DMS114 treated with DMSO at 0.1 percent for 48 hours (cell line): ENCODE measurements around the gene SPATA21.
"Not testable (repeated sequence)": the region's sequence is repeated elsewhere in the genome, so short reads cannot be mapped to it uniquely, and the experiment has no call there.

Source experiments
- DNase-seq: peaks from one replicate; lab custom pipeline; 2025; ENCODE audit not compliant: unreplicated experiment; lab: John Stamatoyannopoulos, UW

Gene SPATA21

DNA sequence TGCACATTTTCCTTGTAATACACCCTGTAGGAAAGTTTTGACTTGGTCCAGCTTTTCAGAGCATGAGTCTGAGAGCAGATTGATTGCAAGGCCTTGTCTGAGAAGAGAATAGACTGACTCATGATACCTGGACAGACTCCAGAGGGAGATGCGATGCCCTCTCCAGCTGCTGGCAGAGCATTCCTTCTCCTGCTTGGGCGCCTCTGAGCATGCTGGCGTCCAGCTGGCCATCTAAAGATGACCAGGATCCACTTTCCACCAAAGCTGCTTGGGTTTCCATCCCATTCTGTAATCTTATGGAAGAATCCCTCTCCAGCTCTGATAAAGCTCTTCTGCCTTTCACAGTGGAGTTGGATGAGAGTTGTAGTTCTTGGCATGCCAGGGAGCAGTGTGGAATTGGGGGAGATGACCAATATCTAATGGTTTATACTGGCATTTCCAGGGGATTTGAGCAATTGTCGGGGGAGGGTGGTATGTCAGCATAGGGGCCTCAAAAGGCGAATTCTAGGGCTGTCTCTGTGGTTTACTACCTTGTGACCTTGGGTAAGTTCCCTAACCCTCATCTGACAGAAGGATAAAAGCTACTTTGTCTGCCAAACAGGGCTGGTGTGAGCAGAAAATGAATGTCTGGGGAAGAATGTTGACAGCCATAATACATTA is 50.6 kb downstream of the SPATA21 start:
- DNase-seq = no peak

GRCh38 chr1:16385659-16386453 is 51.4 kb downstream of the SPATA21 start:
- no peak for DNase-seq

GRCh38 chr1:16383888-16384287 is 53.3 kb downstream of the SPATA21 start:
- DNase-seq = no peak

- DNase-seq = no peak
Measured at GRCh38 chr1:16380868-16381267, 56.4 kb downstream of the SPATA21 start.

DNA sequence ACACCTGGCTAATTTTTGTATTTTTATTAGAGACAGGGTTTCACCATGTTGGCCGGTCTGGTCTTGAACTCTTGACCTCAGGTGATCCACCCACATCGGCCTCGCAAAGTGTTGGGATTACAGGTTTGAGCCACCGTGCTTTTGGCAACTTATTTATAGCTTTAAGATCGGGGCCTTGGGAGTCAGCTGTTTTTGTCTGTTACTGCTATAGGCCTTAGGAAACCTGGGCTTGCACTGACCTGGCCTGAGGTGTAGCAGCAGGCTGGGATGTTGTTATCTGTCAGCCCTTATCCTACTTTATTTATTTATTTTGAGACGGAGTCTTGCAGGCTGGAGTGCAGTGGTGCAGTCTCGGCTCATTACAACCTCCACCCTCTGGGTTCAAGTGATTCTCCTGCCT is 58.8 kb downstream of the SPATA21 start:
- DNase-seq = no peak

DNA sequence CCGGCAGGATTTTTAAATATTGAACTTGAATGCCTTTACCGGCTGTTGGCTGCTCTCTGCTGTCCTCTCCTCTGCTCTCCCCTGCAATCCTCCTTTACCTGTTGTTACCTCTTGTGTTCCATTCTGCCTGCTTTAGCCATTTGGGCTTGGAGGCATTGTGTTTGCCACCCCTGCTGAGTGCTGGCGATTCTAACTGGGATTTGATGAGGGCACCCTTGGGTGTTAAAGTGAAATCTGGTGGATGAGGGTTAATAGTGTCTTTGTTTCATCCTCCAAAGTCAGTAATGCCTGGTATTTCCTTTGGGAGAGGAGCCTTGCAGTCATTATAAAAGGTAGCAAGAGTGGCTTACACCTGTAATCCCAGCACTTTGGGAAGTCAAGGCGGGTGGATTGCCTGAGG is 60.3 kb downstream of the SPATA21 start:
- DNase-seq = no peak

GRCh38 chr1:16375521-16376340 is 61.5 kb downstream of the SPATA21 start:
- no peak for DNase-seq

- no peak for DNase-seq
Measured at GRCh38 chr1:16374266-16374665, 63.0 kb downstream of the SPATA21 start.

GRCh38 chr1:16372535-16373285 is 64.5 kb downstream of the SPATA21 start:
- no peak for DNase-seq

- no peak for DNase-seq
Measured at GRCh38 chr1:16371725-16372124, 65.5 kb downstream of the SPATA21 start.

DNA sequence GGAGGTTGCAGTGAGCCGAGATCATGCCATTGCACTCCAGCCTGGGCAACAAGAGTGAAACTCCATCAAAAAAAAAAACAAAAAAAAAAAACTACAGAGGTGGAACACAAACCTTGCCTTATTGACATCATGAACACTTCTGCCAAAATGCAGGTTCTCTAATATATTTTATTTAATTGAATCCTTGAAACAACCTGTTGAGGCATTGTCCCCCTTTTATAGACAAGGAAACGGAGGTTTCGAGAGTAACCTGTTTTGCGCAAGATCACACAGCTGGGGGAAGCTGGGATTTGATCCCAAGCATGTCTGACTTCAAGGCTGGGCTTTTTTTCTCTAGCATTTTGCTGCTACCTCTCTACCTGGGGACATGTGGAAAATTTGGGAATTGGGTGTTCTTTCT is 67.4 kb downstream of the SPATA21 start:
- no peak for DNase-seq

GRCh38 chr1:16367968-16368890 is 69.0 kb downstream of the SPATA21 start:
- DNase-seq = no peak

DNA sequence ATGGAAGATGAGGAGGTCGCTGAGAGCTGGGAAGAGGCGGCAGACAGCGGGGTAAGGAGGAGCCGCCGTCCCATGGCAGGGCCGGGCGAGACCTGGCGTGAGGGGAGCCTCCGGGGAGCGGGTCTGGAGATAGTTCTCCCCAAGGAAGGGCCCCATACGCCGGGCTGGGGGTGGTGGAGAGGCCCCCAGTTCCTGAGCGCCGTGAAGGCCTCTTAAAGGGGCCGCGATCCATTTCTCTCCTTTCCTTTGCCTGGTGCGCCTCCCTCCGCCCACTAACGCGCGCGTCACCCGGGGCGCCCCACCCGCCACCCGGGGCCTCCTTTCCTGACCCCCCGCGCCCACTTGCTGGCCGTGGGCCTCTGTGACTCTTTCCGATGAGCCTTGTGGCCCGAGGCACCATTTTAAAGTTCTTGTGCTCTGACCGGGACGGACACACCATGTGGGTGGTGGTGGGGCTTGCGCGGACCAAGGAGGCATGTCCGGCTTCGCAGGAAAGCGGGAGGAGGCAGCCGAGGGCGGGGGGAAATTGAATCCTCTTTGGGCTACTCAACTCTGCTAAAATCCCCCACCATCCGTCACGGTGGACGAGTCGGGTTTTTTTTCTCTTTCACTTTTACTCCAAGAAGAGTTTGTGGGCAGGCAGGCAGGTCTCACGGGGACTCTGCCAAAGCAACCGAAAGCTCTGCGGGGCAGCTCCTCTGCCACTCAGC is 69.8 kb downstream of the SPATA21 start:
- DNase-seq = peak; percentile 83

DNA sequence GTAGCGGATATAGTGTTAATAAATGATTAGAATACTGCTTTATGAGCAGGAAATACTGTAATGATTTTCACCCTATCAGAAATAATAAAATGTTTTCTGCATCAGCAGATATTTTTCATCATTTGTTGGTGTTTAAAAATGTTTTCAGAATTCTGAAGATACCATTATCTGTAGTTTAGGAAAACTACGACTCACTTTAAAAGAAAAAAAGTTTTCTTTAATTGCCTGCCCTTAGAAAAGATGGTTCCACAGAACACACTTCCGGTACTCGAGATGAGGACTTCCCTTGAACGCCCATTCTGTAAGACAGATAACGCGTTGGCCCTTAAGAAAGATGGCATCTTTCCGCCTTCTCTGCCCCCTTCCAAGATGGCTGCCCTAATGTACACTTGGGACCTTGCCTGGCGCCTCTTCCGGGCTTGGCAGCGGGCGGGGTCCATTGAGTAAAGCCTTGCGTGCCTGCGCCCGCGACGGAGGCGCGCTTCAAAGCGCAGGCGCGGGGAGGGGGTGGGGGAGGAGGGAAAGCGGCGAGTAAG is 70.4 kb downstream of the SPATA21 start, which contains the start of gene SZRD1:
Gene SZRD1, plus strand, starts transcription at position 521 of the 536 bp plus-strand sequence. CDS start 16 bp downstream, outside the sequence.
- peak; percentile 99 for DNase-seq

GRCh38 chr1:16365146-16365498 is 72.1 kb downstream of the SPATA21 start:
- not testable (repeated sequence) for DNase-seq

DNA sequence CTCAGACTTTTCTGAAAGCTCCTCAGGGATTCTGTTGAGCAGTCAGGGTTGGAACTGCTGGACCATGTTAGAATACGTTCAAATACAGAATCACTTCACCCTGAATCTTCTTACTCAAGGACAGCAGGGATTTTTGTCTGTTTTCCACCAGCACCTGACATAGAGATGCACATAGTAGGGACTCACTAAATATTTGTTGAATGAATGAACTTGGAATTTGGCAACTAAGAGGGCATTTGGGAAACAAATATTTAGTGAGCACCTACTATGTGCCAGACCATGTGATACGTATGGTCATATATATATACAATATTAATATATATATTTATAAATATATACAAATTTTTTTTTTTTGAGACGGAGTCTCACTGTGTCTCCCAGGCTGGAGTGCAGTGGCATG is 80.4 kb downstream of the SPATA21 start:
- DNase-seq = no peak

- no peak for DNase-seq
Measured at GRCh38 chr1:16354619-16355018, 82.6 kb downstream of the SPATA21 start.

- DNase-seq = no peak
Measured at GRCh38 chr1:16352842-16353535, 84.2 kb downstream of the SPATA21 start.
